Measurements from ENCODE around the gene SPEM3. TPM values are rescaled to one million over a fixed set of nuclear protein-coding genes. Genes with fewer than 3 reads are reported as not detected.

The SPEM3 gene
- total and polyA plus RNA-seq, 2 of the 13 experiments (the other 11 are each of a cell fraction or from before 2014, with no cell fraction given), result not detected

GRCh38 chr17:7448461-7448860 is 19.8 kb downstream of the SPEM3 start:
- BruUV-seq (replicated peaks), result no TSS peak
- no peaks in the 10 kb centered on the region for H4K20me1 ChIP-seq (ENCODE audit: insufficient read depth, low read length)
- ChIA-PET CTCF (ENCODE audit: low intra/inter-chr PET ratio, low total read pairs) (no interaction called here), POLR2A (no interaction called here)
- peaks cover 2 to 5% of the 10 kb centered on the region in 2 experiments; a peak in 2 of 5 replicates for H3K27me3 ChIP-seq (ENCODE audit: control insufficient read depth in 1 of 2, insufficient read depth in 2 of 2, low read length in 2 of 2)
- H3K79me2 ChIP-seq (ENCODE audit: insufficient read depth, low read length), result no peaks in the 10 kb centered on the region
- H3K4me2 ChIP-seq (ENCODE audit: low read depth, low read length), result no peak overlapping the region
- FAIRE-seq (no peak), ATAC-seq (no peak), DNase-seq (ENCODE audit: low spot score) (no peak)
- in situ Hi-C loops (cut with HindIII; ENCODE audit: extremely low pct_ligation_motif_present, low pct_unique_long_range_greater_than_20kb) (no loop called here), intact Hi-C loops (cut with micrococcal nuclease; ENCODE audit: unreplicated experiment) (loop anchor here (5.0 kb wide), 1 partner anchor 34 kb away; the partner anchor contains the start of genes POLR2A and SLC35G6)
- H3K4me3 ChIP-seq (replicated peaks in 1 of 3; ENCODE audit: insufficient read depth in 1 of 3, low read depth in 2 of 3, low read length in 3 of 3), result no peak overlapping the region
- H3K36me3 ChIP-seq (replicated peaks in 1 of 2; ENCODE audit: control insufficient read depth in 1 of 2, insufficient read depth in 2 of 2, low read length in 2 of 2), result no peaks in the 10 kb centered on the region
- WGBS (ENCODE audit: low lambda C conversion rate), result 97% methylated on average over 7 of the region's 7 CpGs
- H3K9ac ChIP-seq (ENCODE audit: insufficient read depth, low read depth, low read length), result no peak overlapping the region
- no peak overlapping the region for H3K27ac ChIP-seq (ENCODE audit: extremely low read length, insufficient read depth, low read length)
- no peak overlapping the region for H2AFZ ChIP-seq (ENCODE audit: low read length)
- H3K4me1 ChIP-seq (ENCODE audit: insufficient read depth, low read length), result peaks cover 23% of the 10 kb centered on the region
- H3K9me3 ChIP-seq (ENCODE audit: low read length), result no peaks in the 10 kb centered on the region
- no peak for TF ChIP-seq ZNF264 (CRISPR knock-in tag; IDR thresholded peaks at IDR 0.05)
- no peak for TF ChIP-seq TRIM24 (CRISPR knock-in tag; IDR thresholded peaks at IDR 0.05)
- no peak for TF ChIP-seq CREB1 (IDR thresholded peaks at IDR 0.05)
- no peak for TF ChIP-seq CREB1 (CRISPR knock-in tag; IDR thresholded peaks at IDR 0.05)
- no peak for TF ChIP-seq YEATS4 (CRISPR knock-in tag; IDR thresholded peaks at IDR 0.05; ENCODE audit: borderline replicate concordance)
- no peak for TF ChIP-seq JDP2 (CRISPR knock-in tag; IDR thresholded peaks at IDR 0.05; ENCODE audit: borderline replicate concordance)
- no peak for TF ChIP-seq AGO2 (optimal IDR thresholded peaks at IDR 0.05; ENCODE audit: low read depth, low read length)
- no peak for TF ChIP-seq ZBTB44 (CRISPR knock-in tag; IDR thresholded peaks at IDR 0.05)
- no peak for TF ChIP-seq ZNF501 (CRISPR knock-in tag; IDR thresholded peaks at IDR 0.05)
- TF ChIP-seq ZNF646 (CRISPR knock-in tag; IDR thresholded peaks at IDR 0.05), result no peak
- no peak for TF ChIP-seq MED1 (CRISPR knock-in tag; IDR thresholded peaks at IDR 0.05)
- TF ChIP-seq ZNF282 (IDR thresholded peaks at IDR 0.05; ENCODE audit: partially characterized antibody), result no peak
- no peak for TF ChIP-seq XRCC5 (optimal IDR thresholded peaks at IDR 0.05; ENCODE audit: low read length)
- no peak for TF ChIP-seq GLI4 (CRISPR knock-in tag; IDR thresholded peaks at IDR 0.05; ENCODE audit: borderline replicate concordance)
- no peak for TF ChIP-seq THAP8 (CRISPR knock-in tag; IDR thresholded peaks at IDR 0.05; ENCODE audit: borderline replicate concordance)
- TF ChIP-seq KLF13 (CRISPR knock-in tag; IDR thresholded peaks at IDR 0.05), result no peak
- TF ChIP-seq CEBPB (IDR thresholded peaks at IDR 0.05; ENCODE audit: borderline replicate concordance, low read depth, low read length), result no peak
- TF ChIP-seq ZC3H4 (CRISPR knock-in tag; IDR thresholded peaks at IDR 0.05; ENCODE audit: borderline replicate concordance), result no peak
- TF ChIP-seq ZNF569 (CRISPR knock-in tag; IDR thresholded peaks at IDR 0.05; ENCODE audit: borderline replicate concordance), result no peak

Measured in HepG2 (cell line).